GM23338 (cell line): ENCODE data around the gene CADPS. TPM values are rescaled to one million over a fixed set of nuclear protein-coding genes. Genes with fewer than 3 reads are reported as not detected.
A peak's percentile ranks its signal among the peaks of the same experiment; 100 is the strongest.

Experiments
- ATAC-seq: fragments of 200-7000 bp; cut with Tn5 transposase; 3 replicates; pipeline ENCODE4 v1.9.1; 2020
- DNase-seq: peaks from one replicate; pipeline ENCODE4 v3.0.0-alpha.2; 2015; ENCODE audit warnings: low spot score
- H2AFZ ChIP-seq: fragments of 200-600 bp; sonication (generic); 2 replicates; pipeline ENCODE4 v1.8.0; 2016; ENCODE audit warnings: antibody characterized with exemption, mild to moderate bottlenecking, moderate library complexity
- H3F3A ChIP-seq: fragments of 200-600 bp; sonication (generic); replicated peaks from 2 replicates; pipeline ENCODE4 v1.8.0; 2017; ENCODE audit warnings: antibody characterized with exemption, mixed run types, low read depth
- H3K27ac ChIP-seq: fragments of 200-600 bp; sonication (generic); 2 replicates; pipeline ENCODE4 v1.6.1; 2016; ENCODE audit warnings: low read depth
- H3K27me3 ChIP-seq: fragments of 200-600 bp; sonication (generic); 2 replicates; pipeline ENCODE4 v1.8.0; 2016; ENCODE audit warnings: mild to moderate bottlenecking, mixed run types, moderate library complexity; ENCODE audit not compliant: insufficient read depth
- H3K36me3 ChIP-seq: fragments of 200-600 bp; sonication (generic); 2 replicates; pipeline ENCODE4 v1.8.0; 2016; ENCODE audit warnings: mild to moderate bottlenecking; ENCODE audit not compliant: insufficient read depth
- H3K4me1 ChIP-seq: fragments of 200-600 bp; sonication (generic); 2 replicates; pipeline ENCODE4 v1.8.0; 2016; ENCODE audit warnings: mild to moderate bottlenecking, moderate library complexity; ENCODE audit not compliant: insufficient read depth
- H3K4me2 ChIP-seq: fragments of 200-600 bp; sonication (generic); 2 replicates; pipeline ENCODE4 v1.7.1; 2017; ENCODE audit warnings: mixed run types
- H3K4me3 ChIP-seq: fragments of 200-600 bp; sonication (generic); 2 replicates; pipeline ENCODE4 v1.6.1; 2016; ENCODE audit warnings: mixed run types
- H3K79me2 ChIP-seq: fragments of 200-600 bp; sonication (generic); replicated peaks from 2 replicates; pipeline ENCODE4 v1.8.0; 2017; ENCODE audit warnings: mild to moderate bottlenecking; ENCODE audit not compliant: insufficient read depth
- H3K9me2 ChIP-seq: fragments of 200-600 bp; sonication (generic); 2 replicates; pipeline ENCODE4 v1.8.0; 2017; ENCODE audit not compliant: insufficient read depth
- H4K20me1 ChIP-seq: fragments of 200-600 bp; sonication (generic); replicated peaks from 2 replicates; pipeline ENCODE4 v1.8.0; 2017; ENCODE audit warnings: mild to moderate bottlenecking; ENCODE audit not compliant: insufficient read depth
- H3K27ac Mint-ChIP-seq: 2 replicates; pipeline ENCODE4 v1.8.0; 2020; ENCODE audit warnings: inconsistent platforms, mild to moderate bottlenecking, moderate library complexity, mixed read lengths
- H3K27me3 Mint-ChIP-seq: 3 replicates; pipeline ENCODE4 v1.8.0; 2022; ENCODE audit warnings: low read depth, mild to moderate bottlenecking, moderate library complexity, mixed read lengths, inconsistent platforms; ENCODE audit not compliant: insufficient read depth, poor library complexity
- H3K36me3 Mint-ChIP-seq: 3 replicates; pipeline ENCODE4 v1.8.0; 2021; ENCODE audit warnings: low read depth, mild to moderate bottlenecking, inconsistent platforms, moderate library complexity, mixed read lengths
- H3K4me1 Mint-ChIP-seq: 3 replicates; pipeline ENCODE4 v1.8.0; 2020; ENCODE audit warnings: mild to moderate bottlenecking, inconsistent platforms, mixed read lengths
- H3K4me3 Mint-ChIP-seq: 3 replicates; pipeline ENCODE4 v1.8.0; 2021; ENCODE audit warnings: moderate library complexity, mild to moderate bottlenecking, inconsistent platforms, mixed read lengths
- H3K9me3 Mint-ChIP-seq: 3 replicates; pipeline ENCODE4 v1.8.0; 2020; ENCODE audit warnings: moderate library complexity, mild to moderate bottlenecking, inconsistent platforms, mixed read lengths
- CTCF ChIP-seq, 2 experiments: fragments of 200-600 bp in 1 of 2; sonication (generic) in 1 of 2; conservative IDR thresholded peaks; 2 replicates each; pipeline versions ENCODE4 v1.5.1 to v1.6.1; 2016 to 2017; ENCODE audit warnings: antibody characterized with exemption in 2 of 2, low read depth in 2 of 2, mild to moderate bottlenecking in 2 of 2, moderate library complexity in 1 of 2
- ETS1 ChIP-seq: IDR thresholded peaks from 2 replicates; pipeline ENCODE4 v1.6.1; 2016; ENCODE audit warnings: antibody characterized with exemption
- EZH2 ChIP-seq: fragments of 200-600 bp; sonication (generic); IDR thresholded peaks from one replicate; pipeline ENCODE4 v1.8.0; 2017; ENCODE audit warnings: antibody characterized with exemption, mild to moderate bottlenecking, low read depth; ENCODE audit not compliant: unreplicated experiment
- EZH2phosphoT487 ChIP-seq: fragments of 200-600 bp; sonication (generic); IDR thresholded peaks from one replicate; pipeline ENCODE4 v1.8.1; 2018; ENCODE audit warnings: antibody characterized with exemption; ENCODE audit not compliant: unreplicated experiment
- JUNB ChIP-seq: IDR thresholded peaks from one replicate; pipeline ENCODE4 v1.6.1; 2016; ENCODE audit warnings: antibody characterized with exemption; ENCODE audit not compliant: unreplicated experiment
- NANOG ChIP-seq: IDR thresholded peaks from 2 replicates; pipeline ENCODE4 v1.6.1; 2016; ENCODE audit warnings: antibody characterized with exemption, borderline replicate concordance
- ZNF114 ChIP-seq: fragments of 250-450 bp; sonication (Bioruptor Pico); IDR thresholded peaks from 2 replicates; pipeline ENCODE4 v1.5.0; 2020; ENCODE audit warnings: mild to moderate bottlenecking, moderate library complexity
- ZNF331 ChIP-seq: fragments of 250-450 bp; sonication (Bioruptor Pico); IDR thresholded peaks from 2 replicates; pipeline ENCODE4 v1.5.0; 2020; ENCODE audit warnings: low read depth, mild to moderate bottlenecking, moderate library complexity
- ZNF462 ChIP-seq: fragments of 250-450 bp; sonication (Bioruptor Pico); IDR thresholded peaks from 2 replicates; pipeline ENCODE4 v1.5.0; 2020; ENCODE audit warnings: mild to moderate bottlenecking, moderate library complexity
- polyA plus RNA-seq: library from polyadenylated mRNA; unstranded; fragments of >200 nt; fragmentation: Nextera tagmentation; extraction: Ambion mirVana; gene quantifications from 2 replicates; pipeline ENCODE4 v1.2.1, GENCODE V29; 2016
- total RNA-seq: library from RNA; depleted of rRNA; stranded (reverse); fragments of >200 nt; shearing (Covaris generic); gene quantifications from 2 replicates; pipeline ENCODE4 v1.2.3, GENCODE V29; 2014

CADPS gene
- total and polyA plus RNA-seq, 2 experiments from 2014 or later = 14.7 to 22.0 TPM

- Histone ChIP-seq H3K4me3 (no peak overlapping the region), H4K20me1 (no peaks in the 10 kb centered on the region), H3K4me1 (peaks cover 31% of the 10 kb centered on the region), H2AFZ (no peak overlapping the region), H3K27ac (no peak overlapping the region), H3K36me3 (no peaks in the 10 kb centered on the region), H3K4me2 (no peak overlapping the region), H3F3A (no peaks in the 10 kb centered on the region), H3K9me2 (no peaks in the 10 kb centered on the region), H3K27me3 (no peaks in the 10 kb centered on the region), H3K79me2 (no peaks in the 10 kb centered on the region)
- ATAC-seq (no peak), DNase-seq (no peak)
- no peak overlapping the region for H3K27ac Mint-ChIP-seq
- H3K9me3 Mint-ChIP-seq = no peaks in the 10 kb centered on the region
- H3K4me3 Mint-ChIP-seq = no peak overlapping the region
- no peaks in the 10 kb centered on the region for H3K27me3 Mint-ChIP-seq
- no peaks in the 10 kb centered on the region for H3K36me3 Mint-ChIP-seq
- H3K4me1 Mint-ChIP-seq = peaks cover 37% of the 10 kb centered on the region
- no peak for TF ChIP-seq ZNF331 (CRISPR knock-in tag)
Measured at GRCh38 chr3:62531981-62532380, 343.2 kb downstream of the CADPS start.

- Mint-ChIP-seq H3K4me3 (no peak overlapping the region), H3K36me3 (no peaks in the 10 kb centered on the region), H3K27ac (no peak overlapping the region), H3K4me1 (peaks cover 39% of the 10 kb centered on the region), H3K27me3 (no peaks in the 10 kb centered on the region), H3K9me3 (no peaks in the 10 kb centered on the region)
- Histone ChIP-seq H2AFZ (no peak overlapping the region), H3K27me3 (no peaks in the 10 kb centered on the region), H3K4me2 (0 out of 2 replicates have a peak overlapping the region, but pooled peaks have one; percentile 16), H3F3A (no peaks in the 10 kb centered on the region), H3K4me3 (no peak overlapping the region), H3K79me2 (no peaks in the 10 kb centered on the region), H4K20me1 (no peaks in the 10 kb centered on the region), H3K27ac (no peak overlapping the region), H3K36me3 (no peaks in the 10 kb centered on the region), H3K4me1 (peaks cover 31% of the 10 kb centered on the region), H3K9me2 (no peaks in the 10 kb centered on the region)
- ATAC-seq (peak; percentile 50; the same call in 2 of the 3 replicates), DNase-seq (no peak)
- TF ChIP-seq EZH2 = no peak
- TF ChIP-seq EZH2phosphoT487 = no peak
- no peak for TF ChIP-seq ZNF331 (CRISPR knock-in tag)
- TF ChIP-seq ETS1 = no peak
- TF ChIP-seq JUNB = no peak
- TF ChIP-seq ZNF114 (CRISPR knock-in tag) = no peak
- peak; percentile 26 to 30; a peak in 2 of 4 replicates for TF ChIP-seq CTCF (conservative IDR thresholded peaks at IDR 0.05; ENCODE audit: low read depth in 2 of 2)
- TF ChIP-seq NANOG = no peak
- no peak for TF ChIP-seq ZNF462 (CRISPR knock-in tag)
Measured at GRCh38 chr3:62531493-62531892, 343.7 kb downstream of the CADPS start.
